HL-60/S4 (cell line): ENCODE measurements around the gene SLC23A2.

Experiments used
- in situ Hi-C: fragments of 300-500 bp; cut with MboI; formaldehyde crosslinking; loops from 2 replicates; pipeline ENCODE4 v1.14.3; 2022; ENCODE audit warnings: low sequenced_read_pairs

SLC23A2 gene

GRCh38 chr20:4802527-4802926 is 198.8 kb downstream of the SLC23A2 start:
- in situ Hi-C loops = no loop called here
